K562 (cell line): Measurements from ENCODE around the gene ERRFI1. TPM values are rescaled to one million over a fixed set of nuclear protein-coding genes. Genes with fewer than 3 reads are reported as not detected.

Experiments used
- BRD4 ChIP-seq: fragments of 200-600 bp; sonication (generic); IDR thresholded peaks from 2 replicates; pipeline ENCODE4 v1.6.1; 2017; ENCODE audit warnings: inconsistent platforms
- C11orf30 ChIP-seq: fragments of 450-650 bp; IDR thresholded peaks from 2 replicates; pipeline ENCODE4 v1.6.1; 2016; ENCODE audit warnings: low read depth, mild to moderate bottlenecking
- FOXA3 ChIP-seq, 2 experiments: fragments of 450-650 bp in 1 of 2; sonication (generic) in 1 of 2; formaldehyde crosslinking; IDR thresholded peaks in 1 of 2; conservative IDR thresholded peaks in 1 of 2; 2 replicates each; pipeline versions ENCODE4 v1.4.0 to v1.8.0; 2020 to 2022; ENCODE audit warnings: mild to moderate bottlenecking in 2 of 2, missing genetic modification reagents in 1 of 2
- GABPB1 ChIP-seq: sonication (generic); formaldehyde crosslinking; IDR thresholded peaks from 2 replicates; pipeline ENCODE4 v1.8.0; 2022; ENCODE audit warnings: mild to moderate bottlenecking, missing genetic modification reagents
- IFI16 ChIP-seq: fragments of 250-450 bp; sonication (Bioruptor Pico); IDR thresholded peaks from 2 replicates; pipeline ENCODE4 v2.1.2; 2022; ENCODE audit warnings: mild to moderate bottlenecking, inconsistent platforms
- JUND ChIP-seq, 2 experiments: IDR thresholded peaks; 2 replicates in 1 of 2; 3 replicates in 1 of 2; pipeline ENCODE4 v1.6.1; 2011; ENCODE audit warnings: borderline replicate concordance in 2 of 2, low read depth in 2 of 2, low read length in 2 of 2, improper control_type of control experiment in 1 of 2, missing biosample characterization in 1 of 2, missing genetic modification characterization in 1 of 2, missing genetic modification reagents in 1 of 2
- KLF10 ChIP-seq: fragments of 250-450 bp; sonication (Bioruptor Pico); IDR thresholded peaks from 2 replicates; pipeline ENCODE4 v1.6.1; 2021; ENCODE audit warnings: matching md5 sums
- NFATC3 ChIP-seq: fragments of 450-650 bp; IDR thresholded peaks from 2 replicates; pipeline ENCODE4 v1.6.1; 2017; ENCODE audit warnings: mild to moderate bottlenecking
- NFE2L1 ChIP-seq: fragments of 450-650 bp; IDR thresholded peaks from 2 replicates; pipeline ENCODE4 v1.6.1; 2016; ENCODE audit warnings: missing genetic modification characterization, low read depth, mild to moderate bottlenecking, missing compliant biosample characterization, moderate library complexity, borderline replicate concordance
- NFXL1 ChIP-seq: fragments of 450-650 bp; formaldehyde crosslinking; IDR thresholded peaks from 2 replicates; pipeline ENCODE4 v1.4.0; 2021; ENCODE audit warnings: mild to moderate bottlenecking
- PHB ChIP-seq: fragments of 250-450 bp; sonication (Bioruptor Pico); IDR thresholded peaks from 2 replicates; pipeline ENCODE4 v1.5.0; 2021
- ZNF316 ChIP-seq: fragments of 450-650 bp; IDR thresholded peaks from 2 replicates; pipeline ENCODE4 v1.6.1; 2016
- ZNF408 ChIP-seq: fragments of 250-450 bp; sonication (Bioruptor Pico); IDR thresholded peaks from 2 replicates; pipeline ENCODE4 v1.4.0; 2020; ENCODE audit warnings: low read depth, mild to moderate bottlenecking, moderate library complexity
- ZNF644 ChIP-seq: fragments of 200-800 bp; sonication (Bioruptor generic); IDR thresholded peaks from 2 replicates; pipeline ENCODE4 v1.6.1; 2016; ENCODE audit warnings: low read depth, missing genetic modification characterization, missing compliant biosample characterization
- ZNF699 ChIP-seq: fragments of 250-450 bp; sonication (Bioruptor Pico); IDR thresholded peaks from 2 replicates; pipeline ENCODE4 v1.8.0; 2021; ENCODE audit warnings: mild to moderate bottlenecking, moderate library complexity; ENCODE audit not compliant: insufficient replicate concordance
- ZNF780A ChIP-seq: fragments of 250-450 bp; sonication (Bioruptor Pico); IDR thresholded peaks from 2 replicates; pipeline ENCODE4 v1.5.0; 2021; ENCODE audit warnings: mild to moderate bottlenecking
- polyA plus RNA-seq, 8 experiments: library from polyadenylated mRNA; depleted of rRNA in 4 of 8; stranded (reverse) in 5 of 8; unstranded in 3 of 8; fragments of >200 nt; fragmentation: Nextera tagmentation in 2 of 8; fragmentation: Illumina TruSeq in 1 of 8; extraction: Ambion mirVana in 2 of 8; extraction: Trizol in 1 of 8; gene quantifications; 2 replicates each; pipeline versions ENCODE4 v1.2.1 to v1.2.3, GENCODE V29; 2011 to 2014; ENCODE audit warnings: inconsistent platforms in 1 of 8, missing spikeins in 1 of 8
- total RNA-seq, 7 experiments: library from RNA; depleted of rRNA in 6 of 7; stranded (reverse); fragments of >200 nt in 6 of 7; fragmentation: Illumina TruSeq in 2 of 7; extraction: Trizol in 2 of 7; gene quantifications; 2 replicates each; pipeline versions ENCODE4 v1.2.1 to v1.2.3, GENCODE V29; 2011 to 2021; ENCODE audit warnings: low replicate concordance in 1 of 7
- TF ChIP-seq, protein P1 (sequence below): fragments of 250-450 bp; sonication (Bioruptor Pico); IDR thresholded peaks from 2 replicates; pipeline ENCODE4 v1.5.0; 2021
- TF ChIP-seq, protein P2 (sequence below): fragments of 250-450 bp; sonication (Bioruptor Pico); IDR thresholded peaks from 2 replicates; pipeline ENCODE4 v1.5.0; 2021
- TF ChIP-seq, protein P3 (sequence below): fragments of 200-800 bp; sonication (Bioruptor generic); IDR thresholded peaks from 2 replicates; pipeline ENCODE4 v1.6.1; 2017; ENCODE audit warnings: missing genetic modification characterization, missing compliant biosample characterization

ERRFI1 gene
- total and polyA plus RNA-seq, 9 of the 15 experiments (the other 6 are each of a cell fraction or from before 2014, with no cell fraction given), result 0.67 to 4.4 (median 1.1) TPM

DNA sequence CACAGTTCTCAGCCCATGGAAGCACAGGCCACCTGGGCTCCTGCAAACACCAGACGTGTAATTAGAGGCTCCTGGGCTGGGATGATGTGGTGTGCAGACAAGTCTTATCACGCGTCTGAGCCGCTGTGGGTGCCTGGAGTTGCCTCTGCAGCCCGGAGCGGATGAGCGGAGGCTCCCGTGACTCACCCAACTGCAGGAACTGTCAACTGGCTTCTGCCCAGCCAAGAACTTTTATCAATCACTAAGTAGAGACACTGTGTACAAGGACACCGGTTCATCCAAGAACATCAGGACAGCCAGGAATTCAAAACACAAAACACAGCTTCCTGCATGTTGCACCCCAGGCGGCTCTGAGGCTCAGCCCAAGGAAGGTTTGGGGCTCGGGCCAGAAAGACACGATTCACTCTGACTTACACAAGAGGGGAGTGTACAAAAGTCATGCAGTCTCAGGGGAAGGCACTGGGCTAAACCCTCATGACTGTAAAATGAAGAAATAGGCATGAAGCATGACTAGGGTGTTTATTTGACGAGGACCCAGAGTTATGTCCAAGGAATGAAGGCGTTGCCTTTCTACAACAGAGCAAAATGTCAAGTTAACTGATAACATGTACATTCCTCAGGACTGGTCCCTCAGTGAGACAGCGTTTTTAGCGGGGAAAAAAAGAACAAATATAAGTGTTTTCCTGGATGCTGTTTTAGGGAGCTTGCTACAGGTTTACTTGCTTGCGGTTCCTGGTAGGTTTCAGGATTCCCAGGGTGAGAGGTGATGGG lies 21.1 kb downstream of the ERRFI1 start (continued):
- TF ChIP-seq, protein P1, sequence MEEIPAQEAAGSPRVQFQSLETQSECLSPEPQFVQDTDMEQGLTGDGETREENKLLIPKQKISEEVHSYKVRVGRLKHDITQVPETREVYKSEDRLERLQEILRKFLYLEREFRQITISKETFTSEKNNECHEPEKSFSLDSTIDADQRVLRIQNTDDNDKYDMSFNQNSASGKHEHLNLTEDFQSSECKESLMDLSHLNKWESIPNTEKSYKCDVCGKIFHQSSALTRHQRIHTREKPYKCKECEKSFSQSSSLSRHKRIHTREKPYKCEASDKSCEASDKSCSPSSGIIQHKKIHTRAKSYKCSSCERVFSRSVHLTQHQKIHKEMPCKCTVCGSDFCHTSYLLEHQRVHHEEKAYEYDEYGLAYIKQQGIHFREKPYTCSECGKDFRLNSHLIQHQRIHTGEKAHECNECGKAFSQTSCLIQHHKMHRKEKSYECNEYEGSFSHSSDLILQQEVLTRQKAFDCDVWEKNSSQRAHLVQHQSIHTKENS, result no peak
- no peak for TF ChIP-seq ZNF408 (CRISPR knock-in tag)
- no peak; the same call in 1 of the 2 replicates for TF ChIP-seq ZNF644 (tag)
- no peak for TF ChIP-seq PHB (CRISPR knock-in tag)
- TF ChIP-seq, protein P2, sequence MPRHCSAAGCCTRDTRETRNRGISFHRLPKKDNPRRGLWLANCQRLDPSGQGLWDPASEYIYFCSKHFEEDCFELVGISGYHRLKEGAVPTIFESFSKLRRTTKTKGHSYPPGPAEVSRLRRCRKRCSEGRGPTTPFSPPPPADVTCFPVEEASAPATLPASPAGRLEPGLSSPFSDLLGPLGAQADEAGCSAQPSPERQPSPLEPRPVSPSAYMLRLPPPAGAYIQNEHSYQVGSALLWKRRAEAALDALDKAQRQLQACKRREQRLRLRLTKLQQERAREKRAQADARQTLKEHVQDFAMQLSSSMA, result no peak
- no peak for TF ChIP-seq ZNF780A (CRISPR knock-in tag)
- TF ChIP-seq GABPB1 (CRISPR knock-in tag), result peak; percentile 71; the same call in 1 of the 2 replicates
- no peak for TF ChIP-seq ZNF699
- no peak for TF ChIP-seq KLF10 (CRISPR knock-in tag)
- TF ChIP-seq ZNF316, result peak; percentile 84
- TF ChIP-seq, protein P3, sequence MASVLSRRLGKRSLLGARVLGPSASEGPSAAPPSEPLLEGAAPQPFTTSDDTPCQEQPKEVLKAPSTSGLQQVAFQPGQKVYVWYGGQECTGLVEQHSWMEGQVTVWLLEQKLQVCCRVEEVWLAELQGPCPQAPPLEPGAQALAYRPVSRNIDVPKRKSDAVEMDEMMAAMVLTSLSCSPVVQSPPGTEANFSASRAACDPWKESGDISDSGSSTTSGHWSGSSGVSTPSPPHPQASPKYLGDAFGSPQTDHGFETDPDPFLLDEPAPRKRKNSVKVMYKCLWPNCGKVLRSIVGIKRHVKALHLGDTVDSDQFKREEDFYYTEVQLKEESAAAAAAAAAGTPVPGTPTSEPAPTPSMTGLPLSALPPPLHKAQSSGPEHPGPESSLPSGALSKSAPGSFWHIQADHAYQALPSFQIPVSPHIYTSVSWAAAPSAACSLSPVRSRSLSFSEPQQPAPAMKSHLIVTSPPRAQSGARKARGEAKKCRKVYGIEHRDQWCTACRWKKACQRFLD, result peak; percentile 96
- TF ChIP-seq BRD4, result no peak
- TF ChIP-seq NFXL1 (CRISPR knock-in tag), result no peak
- TF ChIP-seq C11orf30, result peak; percentile 78
- TF ChIP-seq NFATC3, result no peak
- peak; percentile 19 to 74; a peak in 2 of 4 replicates for TF ChIP-seq FOXA3 (CRISPR knock-in tag; conservative IDR thresholded peaks at IDR 0.05 in 1 of 2, IDR thresholded peaks at IDR 0.05 in 1 of 2)
- TF ChIP-seq IFI16 (CRISPR knock-in tag), result no peak
- TF ChIP-seq JUND (IDR thresholded peaks at IDR 0.05; ENCODE audit: borderline replicate concordance, low read depth, low read length), result peak; percentile 95
- TF ChIP-seq JUND (tag; IDR thresholded peaks at IDR 0.05; ENCODE audit: borderline replicate concordance, low read depth, low read length), result peak; percentile 95
- no peak for TF ChIP-seq NFE2L1 (tag)
